Natural killer cell treated with Interleukin-12 subunit alpha and Interleukin-12 subunit beta and Interleukin-15 and Interleukin-18, amount 100 ng/mL, for 72 hours (primary cell): Measurements from ENCODE around the gene PAPPA. TPM values are rescaled to one million over a fixed set of nuclear protein-coding genes. Genes with fewer than 3 reads are reported as not detected.

Experiments used
- ATAC-seq, 2 donors: fragments of 150-1000 bp; cut with Tn5 transposase in 1 of 2; sonication (Bioruptor Pico), chemical (Tn5 transposase) in 1 of 2; 2 replicates each; pipeline ENCODE4 v1.10.0; 2021
- DNase-seq: peaks from one replicate; pipeline ENCODE4 v3.0.0; 2022; ENCODE audit warnings: low spot score
- H3K27ac Mint-ChIP-seq, 2 donors: 1 replicate in 1 of 2; 2 replicates in 1 of 2; pipeline ENCODE4 v1.8.0; 2022; ENCODE audit warnings: mixed read lengths in 2 of 2, mild to moderate bottlenecking in 1 of 2, moderate library complexity in 1 of 2
- H3K27me3 Mint-ChIP-seq, 2 donors: 1 replicate in 1 of 2; 2 replicates in 1 of 2; pipeline ENCODE4 v1.8.0; 2022; ENCODE audit warnings: mixed read lengths in 2 of 2
- H3K36me3 Mint-ChIP-seq: one replicate; pipeline ENCODE4 v1.8.0; 2022; ENCODE audit warnings: mixed read lengths
- H3K4me1 Mint-ChIP-seq, 2 donors: 1 replicate in 1 of 2; 2 replicates in 1 of 2; pipeline ENCODE4 v1.8.0; 2022; ENCODE audit warnings: low read depth in 2 of 2, mixed read lengths in 2 of 2, mild to moderate bottlenecking in 1 of 2
- H3K4me3 Mint-ChIP-seq: one replicate; pipeline ENCODE4 v1.8.0; 2022; ENCODE audit warnings: mixed read lengths
- H3K9me3 Mint-ChIP-seq: 2 replicates; pipeline ENCODE4 v1.8.0; 2022; ENCODE audit warnings: mixed read lengths
- total RNA-seq, 2 donors: library from RNA; stranded (reverse); gene quantifications; one replicate each; pipeline ENCODE4 v1.2.3, GENCODE V29; 2022

PAPPA gene
- total RNA-seq, 2 donors from 2014 or later, result not detected

GRCh38 chr9:116365056-116365471 is 211.5 kb downstream of the PAPPA start:
- no peak overlapping the region for H3K4me3 Mint-ChIP-seq
- H3K27me3 Mint-ChIP-seq, result no peaks in the 10 kb centered on the region
- no peaks in the 10 kb centered on the region for H3K4me1 Mint-ChIP-seq
- H3K9me3 Mint-ChIP-seq, result peaks cover 4% of the 10 kb centered on the region
- DNase-seq (no peak), ATAC-seq (no peak)
- no peaks in the 10 kb centered on the region for H3K36me3 Mint-ChIP-seq
- H3K27ac Mint-ChIP-seq, result no peak overlapping the region

- H3K4me1 Mint-ChIP-seq, result no peaks in the 10 kb centered on the region
- no peak for ATAC-seq
- peaks cover 4% of the 10 kb centered on the region for H3K9me3 Mint-ChIP-seq
- no peaks in the 10 kb centered on the region for H3K36me3 Mint-ChIP-seq
- H3K4me3 Mint-ChIP-seq, result no peak overlapping the region
- no peak for DNase-seq
- no peaks in the 10 kb centered on the region for H3K27me3 Mint-ChIP-seq
- no peak overlapping the region for H3K27ac Mint-ChIP-seq
Observed at GRCh38 chr9:116366241-116366640, 212.7 kb downstream of the PAPPA start.

GRCh38 chr9:116368680-116369079 is 215.1 kb downstream of the PAPPA start:
- DNase-seq (no peak), ATAC-seq (no peak)
- Mint-ChIP-seq H3K9me3 (peaks cover 4% of the 10 kb centered on the region), H3K4me1 (no peaks in the 10 kb centered on the region), H3K4me3 (no peak overlapping the region), H3K27ac (no peak overlapping the region), H3K27me3 (no peaks in the 10 kb centered on the region), H3K36me3 (no peaks in the 10 kb centered on the region)

GRCh38 chr9:116369706-116370105 is 216.1 kb downstream of the PAPPA start:
- Mint-ChIP-seq H3K27ac (no peak overlapping the region), H3K27me3 (no peaks in the 10 kb centered on the region), H3K4me3 (no peak overlapping the region), H3K36me3 (no peaks in the 10 kb centered on the region), H3K9me3 (peaks cover 9% of the 10 kb centered on the region), H3K4me1 (no peaks in the 10 kb centered on the region)
- ATAC-seq (no peak), DNase-seq (no peak)

DNA sequence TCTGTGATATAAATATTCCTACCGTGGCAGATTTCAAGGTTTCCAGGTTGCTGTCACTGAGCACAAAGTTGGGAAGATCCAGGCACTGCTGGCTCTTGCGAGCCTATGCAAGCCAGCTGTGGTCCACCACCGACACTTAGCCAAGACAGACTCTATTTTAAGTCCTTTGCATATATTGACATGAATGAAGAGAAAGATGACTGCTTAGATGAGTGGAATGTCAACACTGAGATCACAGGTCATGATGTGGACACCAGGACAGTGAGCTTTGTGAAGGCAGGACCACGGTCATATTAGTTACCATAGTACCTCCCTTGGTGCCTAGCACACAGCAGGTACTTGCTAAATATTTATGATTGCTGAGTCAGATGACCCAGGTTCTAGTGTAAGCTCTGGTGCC is 217.0 kb downstream of the PAPPA start:
- Mint-ChIP-seq H3K27ac (no peak overlapping the region), H3K27me3 (no peaks in the 10 kb centered on the region), H3K36me3 (no peaks in the 10 kb centered on the region), H3K4me3 (no peak overlapping the region), H3K4me1 (no peaks in the 10 kb centered on the region), H3K9me3 (peaks cover 9% of the 10 kb centered on the region)
- ATAC-seq (no peak), DNase-seq (no peak)

- Mint-ChIP-seq H3K27ac (no peak overlapping the region), H3K36me3 (no peaks in the 10 kb centered on the region), H3K27me3 (no peaks in the 10 kb centered on the region), H3K9me3 (peaks cover 9% of the 10 kb centered on the region), H3K4me3 (no peak overlapping the region), H3K4me1 (no peaks in the 10 kb centered on the region)
- no peak for ATAC-seq
- DNase-seq, result no peak
Observed at GRCh38 chr9:116372081-116372673, 218.6 kb downstream of the PAPPA start.

DNA sequence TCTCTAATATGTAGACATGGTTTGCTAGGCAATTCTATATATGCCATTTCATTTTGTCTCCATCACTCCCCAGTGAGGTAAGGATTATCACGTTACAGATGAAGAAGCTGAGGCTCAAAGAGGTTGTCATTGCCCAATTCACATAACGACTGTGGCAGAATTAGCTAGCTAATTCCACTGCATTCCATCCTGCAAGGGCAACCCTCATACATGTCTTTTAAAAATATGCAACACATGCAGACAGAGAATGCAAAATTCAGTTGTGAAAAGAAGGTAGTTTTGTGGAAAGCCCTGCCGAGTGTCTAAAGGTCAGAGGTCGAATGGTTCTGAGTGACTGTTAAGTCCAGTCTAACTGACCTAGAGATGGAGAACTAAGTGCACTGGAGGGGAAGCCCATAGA is 219.2 kb downstream of the PAPPA start:
- no peaks in the 10 kb centered on the region for H3K27me3 Mint-ChIP-seq
- no peak overlapping the region for H3K4me3 Mint-ChIP-seq
- DNase-seq, result no peak
- no peak overlapping the region for H3K27ac Mint-ChIP-seq
- ATAC-seq, result no peak
- H3K4me1 Mint-ChIP-seq, result no peaks in the 10 kb centered on the region
- no peaks in the 10 kb centered on the region for H3K36me3 Mint-ChIP-seq
- peaks cover 9% of the 10 kb centered on the region for H3K9me3 Mint-ChIP-seq

DNA sequence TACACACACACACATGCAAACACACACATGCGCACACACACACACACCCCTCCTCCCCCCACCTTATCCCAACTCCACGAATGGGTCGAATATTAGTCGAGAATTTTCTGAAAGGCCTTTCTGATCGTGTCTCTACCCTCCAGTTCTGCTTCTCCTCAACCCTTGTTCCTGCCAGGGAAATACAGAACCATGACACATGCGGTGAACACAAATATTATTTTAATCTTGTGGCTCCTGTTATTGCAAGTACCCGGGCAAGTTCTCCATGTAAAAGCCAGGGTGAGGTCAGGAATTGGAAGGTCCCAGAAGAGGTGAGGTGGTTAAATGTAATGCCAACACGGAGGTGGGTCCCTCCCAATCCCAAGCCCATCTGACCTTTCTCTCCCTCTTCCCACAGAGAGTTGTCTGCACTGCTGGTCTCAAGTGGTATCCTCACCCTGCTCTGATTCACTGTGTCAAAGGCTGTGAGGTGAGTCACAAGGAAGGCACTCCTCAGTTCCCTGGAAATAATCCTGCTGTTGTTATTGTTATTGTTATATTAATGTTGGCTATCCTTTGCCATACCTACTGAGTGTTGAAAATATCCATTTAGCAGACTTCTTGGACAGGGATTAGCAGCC is 223.7 kb downstream of the PAPPA start:
- no peak overlapping the region for H3K4me3 Mint-ChIP-seq
- no peaks in the 10 kb centered on the region for H3K36me3 Mint-ChIP-seq

GRCh38 chr9:116378873-116379272 is 225.3 kb downstream of the PAPPA start:
- no peak overlapping the region for H3K27ac Mint-ChIP-seq
- no peaks in the 10 kb centered on the region for H3K36me3 Mint-ChIP-seq
- no peak for ATAC-seq
- no peaks in the 10 kb centered on the region for H3K4me1 Mint-ChIP-seq
- H3K4me3 Mint-ChIP-seq, result no peak overlapping the region
- H3K27me3 Mint-ChIP-seq, result no peaks in the 10 kb centered on the region
- peaks cover 9% of the 10 kb centered on the region for H3K9me3 Mint-ChIP-seq
- DNase-seq, result no peak

More for the DNA sequence above, 223.7 kb downstream of the PAPPA start:
- ATAC-seq, result no peak
- no peaks in the 10 kb centered on the region for H3K27me3 Mint-ChIP-seq
- DNase-seq, result no peak
- H3K9me3 Mint-ChIP-seq, result peaks cover 8% of the 10 kb centered on the region
- no peak overlapping the region for H3K27ac Mint-ChIP-seq
- no peaks in the 10 kb centered on the region for H3K4me1 Mint-ChIP-seq

GRCh38 chr9:116379821-116380220 is 226.2 kb downstream of the PAPPA start:
- DNase-seq, result no peak
- H3K4me3 Mint-ChIP-seq, result no peak overlapping the region
- no peak for ATAC-seq
- H3K27me3 Mint-ChIP-seq, result no peaks in the 10 kb centered on the region
- H3K36me3 Mint-ChIP-seq, result no peaks in the 10 kb centered on the region
- peaks cover 6% of the 10 kb centered on the region for H3K9me3 Mint-ChIP-seq
- no peak overlapping the region for H3K27ac Mint-ChIP-seq
- H3K4me1 Mint-ChIP-seq, result no peaks in the 10 kb centered on the region

DNA sequence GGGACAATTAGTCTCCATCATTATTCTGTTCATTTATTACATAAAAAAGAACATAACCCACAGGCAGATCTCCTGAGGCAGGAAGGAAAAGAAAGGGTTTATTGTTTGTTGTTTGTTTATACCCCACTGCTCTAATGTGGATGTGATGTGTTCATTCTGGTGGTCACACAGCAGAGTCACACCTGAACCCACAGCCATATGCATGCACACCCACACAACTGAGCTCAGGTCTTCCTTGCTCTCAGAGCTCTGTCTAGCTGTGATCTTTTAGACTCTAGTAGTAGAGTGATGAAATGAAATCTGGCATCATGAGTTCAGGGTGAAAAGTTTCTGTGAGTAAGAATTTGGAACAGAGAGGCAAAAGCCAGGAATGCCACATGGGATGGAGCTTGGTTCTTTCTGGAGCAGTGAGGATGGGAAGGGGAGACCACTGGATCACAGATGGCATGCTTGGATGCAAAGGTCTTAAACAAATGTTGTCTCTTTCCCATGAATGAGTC is 227.0 kb downstream of the PAPPA start:
- Mint-ChIP-seq H3K4me3 (no peak overlapping the region), H3K27ac (no peak overlapping the region), H3K27me3 (no peaks in the 10 kb centered on the region), H3K36me3 (no peaks in the 10 kb centered on the region), H3K4me1 (no peaks in the 10 kb centered on the region), H3K9me3 (peaks cover 8% of the 10 kb centered on the region)
- no peak for ATAC-seq
- no peak for DNase-seq

- H3K4me3 Mint-ChIP-seq, result no peak overlapping the region
- peaks cover 10% of the 10 kb centered on the region for H3K9me3 Mint-ChIP-seq
- H3K27ac Mint-ChIP-seq, result no peak overlapping the region
- ATAC-seq (no peak), DNase-seq (no peak)
- no peaks in the 10 kb centered on the region for H3K36me3 Mint-ChIP-seq
- H3K4me1 Mint-ChIP-seq, result no peaks in the 10 kb centered on the region
- no peaks in the 10 kb centered on the region for H3K27me3 Mint-ChIP-seq
Observed at GRCh38 chr9:116381350-116381749, 227.8 kb downstream of the PAPPA start.

- ATAC-seq (no peak), DNase-seq (no peak)
- Mint-ChIP-seq H3K4me1 (no peaks in the 10 kb centered on the region), H3K4me3 (no peak overlapping the region), H3K27me3 (no peaks in the 10 kb centered on the region), H3K27ac (no peak overlapping the region), H3K36me3 (no peaks in the 10 kb centered on the region), H3K9me3 (peaks cover 10% of the 10 kb centered on the region)
Observed at GRCh38 chr9:116382053-116382452, 228.5 kb downstream of the PAPPA start.

GRCh38 chr9:116383133-116383532 is 229.5 kb downstream of the PAPPA start:
- H3K4me1 Mint-ChIP-seq, result no peaks in the 10 kb centered on the region
- H3K9me3 Mint-ChIP-seq, result peaks cover 10% of the 10 kb centered on the region
- no peak overlapping the region for H3K27ac Mint-ChIP-seq
- DNase-seq, result no peak
- no peak for ATAC-seq
- no peak overlapping the region for H3K4me3 Mint-ChIP-seq
- H3K36me3 Mint-ChIP-seq, result no peaks in the 10 kb centered on the region
- H3K27me3 Mint-ChIP-seq, result no peaks in the 10 kb centered on the region

DNA sequence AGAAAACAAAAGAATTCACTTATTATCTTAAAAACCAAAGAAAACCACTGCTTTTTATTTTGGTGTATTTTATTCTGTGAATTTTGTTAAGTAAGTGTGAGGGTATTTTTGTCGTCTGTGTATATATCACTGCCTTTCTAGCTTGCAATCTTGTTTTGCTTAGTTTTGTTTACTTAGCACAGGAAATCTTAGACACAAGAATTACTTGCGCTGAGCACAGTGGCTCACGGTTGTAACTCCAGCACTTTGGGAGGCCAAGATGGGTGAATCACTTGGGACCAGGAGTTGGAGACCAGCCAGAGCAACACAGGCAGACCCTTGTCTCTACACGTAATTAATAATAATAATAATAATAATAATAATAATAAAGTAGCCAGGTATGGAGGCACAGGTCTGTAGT is 230.3 kb downstream of the PAPPA start:
- Mint-ChIP-seq H3K9me3 (peaks cover 10% of the 10 kb centered on the region), H3K4me1 (no peaks in the 10 kb centered on the region), H3K36me3 (no peaks in the 10 kb centered on the region), H3K27me3 (no peaks in the 10 kb centered on the region), H3K4me3 (no peak overlapping the region), H3K27ac (no peak overlapping the region)
- no peak for ATAC-seq
- DNase-seq, result no peak
